NT2/D1 (cell line): ENCODE results near the gene ZNF536.
A peak's percentile ranks its signal among the peaks of the same experiment; 100 is the strongest.

Experiments used
- DNase-seq: peaks from one replicate; pipeline ENCODE4 v3.0.0-alpha.2; 2011; ENCODE audit warnings: low read depth, low spot score
- H3K27me3 ChIP-seq: 2 replicates; pipeline ENCODE4 v1.6.0; 2011; ENCODE audit warnings: mild to moderate bottlenecking; ENCODE audit not compliant: insufficient read length, insufficient read depth
- H3K36me3 ChIP-seq: 2 replicates; pipeline ENCODE4 v1.6.1; 2011; ENCODE audit warnings: mild to moderate bottlenecking, low read length, mixed read lengths; ENCODE audit not compliant: insufficient read depth, insufficient read length
- H3K4me1 ChIP-seq: 2 replicates; pipeline ENCODE4 v1.5.1; 2011; ENCODE audit not compliant: insufficient read depth, insufficient read length
- H3K4me3 ChIP-seq: 2 replicates; pipeline ENCODE4 v1.5.1; 2011; ENCODE audit warnings: low read depth; ENCODE audit not compliant: insufficient read length
- H3K9ac ChIP-seq: 2 replicates; pipeline ENCODE4 v1.6.0; 2011; ENCODE audit warnings: low read depth; ENCODE audit not compliant: insufficient read length
- H3K9me3 ChIP-seq: 2 replicates; pipeline ENCODE4 v1.5.1; 2011; ENCODE audit warnings: mild to moderate bottlenecking, low read length; ENCODE audit not compliant: insufficient read depth
- SUZ12 ChIP-seq: IDR thresholded peaks from 2 replicates; pipeline ENCODE4 v1.6.1; 2011; ENCODE audit not compliant: insufficient read length, insufficient read depth; ENCODE audit errors: extremely low read depth
- YY1 ChIP-seq: IDR thresholded peaks from 2 replicates; pipeline ENCODE4 v1.6.1; 2011; ENCODE audit not compliant: insufficient read length, insufficient read depth
- ZNF274 ChIP-seq: IDR thresholded peaks from 2 replicates; pipeline ENCODE4 v1.6.1; 2011; ENCODE audit warnings: mild to moderate bottlenecking, low read depth, low read length

The ZNF536 gene

DNA sequence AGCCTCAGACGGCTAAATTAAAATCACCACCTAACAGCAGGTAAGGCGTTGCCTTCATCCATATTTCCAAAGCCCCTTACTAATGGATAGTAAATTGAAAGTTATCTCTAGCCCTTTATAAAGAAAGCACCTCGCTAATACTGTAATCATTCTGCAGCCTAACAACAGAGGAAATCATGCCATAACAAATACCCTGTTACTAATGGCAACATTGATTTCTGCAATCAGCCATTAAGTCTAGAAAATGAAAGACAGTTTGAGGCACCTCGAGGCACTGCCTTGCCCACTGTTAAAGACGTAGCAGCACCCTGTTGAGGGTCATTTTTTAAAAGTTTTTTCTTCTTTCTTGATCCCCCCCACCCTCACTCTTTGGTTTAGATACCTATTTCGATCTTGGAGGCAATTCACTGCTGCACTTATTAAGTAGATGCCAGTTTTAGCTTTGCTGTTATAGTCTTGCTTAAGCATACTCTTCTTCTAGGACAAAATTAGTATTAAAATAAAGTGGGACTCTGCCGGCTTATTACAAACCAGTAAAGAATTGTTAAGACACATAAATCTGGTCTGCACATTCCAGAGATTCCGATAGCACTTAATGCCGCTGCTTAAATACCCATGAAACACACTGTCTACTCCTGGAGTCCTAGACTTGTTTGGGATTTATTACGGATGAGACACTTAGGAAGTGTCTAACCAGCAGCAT is 74.8 kb downstream of the ZNF536 start:
- no peak overlapping the region for H3K9ac ChIP-seq
- DNase-seq, result no peak
- no peaks in the 10 kb centered on the region for H3K36me3 ChIP-seq
- peaks cover 3% of the 10 kb centered on the region for H3K27me3 ChIP-seq
- no peaks in the 10 kb centered on the region for H3K9me3 ChIP-seq
- TF ChIP-seq SUZ12 (no peak), YY1 (no peak), ZNF274 (no peak)
- no peak overlapping the region for H3K4me3 ChIP-seq
- peaks cover 3% of the 10 kb centered on the region for H3K4me1 ChIP-seq

DNA sequence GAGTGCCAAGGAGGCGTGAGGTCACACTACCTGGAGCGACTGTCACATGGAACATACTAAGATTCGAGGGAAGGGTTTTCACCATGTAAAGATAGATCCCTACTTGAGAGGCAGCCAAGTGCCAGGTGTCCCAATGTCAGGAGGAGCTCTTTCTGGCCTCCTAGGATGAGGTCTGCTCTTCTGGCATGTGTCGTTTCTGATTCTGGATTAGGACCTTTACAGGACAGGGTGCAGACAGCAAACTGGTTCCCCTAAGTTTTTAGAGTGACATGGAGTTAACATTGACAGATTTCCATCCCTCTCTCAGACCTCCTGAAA is 75.3 kb downstream of the ZNF536 start:
- no peak for DNase-seq
- TF ChIP-seq YY1 (no peak), ZNF274 (no peak)
- no peaks in the 10 kb centered on the region for H3K36me3 ChIP-seq
- H3K4me1 ChIP-seq, result peaks cover 3% of the 10 kb centered on the region
- no peak overlapping the region for H3K4me3 ChIP-seq
- H3K27me3 ChIP-seq, result peaks cover 3% of the 10 kb centered on the region
- H3K9me3 ChIP-seq, result no peaks in the 10 kb centered on the region
- no peak overlapping the region for H3K9ac ChIP-seq

DNA sequence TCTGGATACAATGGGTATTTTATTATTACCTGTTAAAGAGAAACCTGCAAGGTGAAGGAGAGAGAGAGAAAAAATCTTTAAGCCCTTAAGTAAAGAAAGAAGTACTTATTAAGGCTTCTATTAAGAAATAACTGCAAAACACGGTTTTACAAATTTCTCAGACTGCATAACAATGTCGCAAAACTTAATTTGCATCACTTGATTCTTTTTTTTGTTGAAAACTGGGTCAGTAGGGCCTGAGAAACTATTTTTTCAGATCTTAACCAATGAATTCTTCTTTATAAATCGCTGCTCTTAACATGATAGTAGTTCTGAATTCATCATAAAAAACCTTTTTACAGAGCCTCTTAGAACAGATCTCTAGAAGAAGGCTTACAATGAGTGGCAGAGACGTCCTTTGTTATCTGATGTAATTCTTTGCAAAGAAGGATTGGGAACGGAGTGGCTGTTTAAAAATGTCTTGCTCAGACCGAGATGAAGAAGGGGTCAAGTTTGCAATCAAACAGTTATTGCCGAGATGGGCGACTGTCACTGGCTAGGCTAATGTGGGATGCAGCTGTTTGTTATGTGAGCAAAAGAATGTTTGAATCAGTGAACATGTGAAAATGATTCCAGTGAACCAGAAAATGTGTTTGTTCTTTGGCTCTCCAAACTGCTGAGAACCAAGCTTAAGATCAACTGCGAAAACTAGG is 76.3 kb downstream of the ZNF536 start:
- Histone ChIP-seq H3K4me3 (no peak overlapping the region), H3K9me3 (no peaks in the 10 kb centered on the region), H3K9ac (no peak overlapping the region), H3K27me3 (peaks cover 3% of the 10 kb centered on the region), H3K4me1 (peaks cover 3% of the 10 kb centered on the region), H3K36me3 (no peaks in the 10 kb centered on the region)
- TF ChIP-seq ZNF274 (no peak), YY1 (no peak), SUZ12 (no peak)
- no peak for DNase-seq

DNA sequence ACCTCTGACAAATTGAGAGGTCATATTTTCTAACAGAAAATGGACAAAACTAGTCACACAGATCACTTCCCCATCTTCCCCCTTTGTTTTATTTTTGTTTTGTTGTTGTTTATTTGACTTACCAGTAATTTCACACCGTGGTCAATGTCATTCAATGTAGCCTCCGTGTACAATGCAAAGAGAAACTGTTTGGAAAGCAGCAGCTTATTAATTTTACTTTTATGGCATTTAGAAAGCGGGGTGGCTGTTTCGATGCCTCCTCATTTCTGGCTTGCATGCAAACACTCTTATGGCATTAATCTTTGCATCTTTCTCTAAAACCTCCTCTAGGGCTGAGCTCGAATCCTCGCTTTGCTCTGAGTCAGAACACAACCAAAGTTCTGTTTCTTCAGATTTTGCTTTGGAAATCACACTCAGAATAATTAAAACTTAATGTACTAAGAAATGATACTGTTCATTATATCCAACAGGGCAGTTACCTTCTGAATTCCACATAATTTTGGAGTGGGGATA is 77.0 kb downstream of the ZNF536 start:
- H3K4me3 ChIP-seq, result no peak overlapping the region
- no peaks in the 10 kb centered on the region for H3K36me3 ChIP-seq
- peaks cover 3% of the 10 kb centered on the region for H3K27me3 ChIP-seq
- no peak overlapping the region for H3K9ac ChIP-seq
- H3K4me1 ChIP-seq, result peaks cover 3% of the 10 kb centered on the region
- DNase-seq, result no peak
- TF ChIP-seq ZNF274, result no peak
- no peak for TF ChIP-seq YY1
- TF ChIP-seq SUZ12, result no peak
- no peaks in the 10 kb centered on the region for H3K9me3 ChIP-seq

DNA sequence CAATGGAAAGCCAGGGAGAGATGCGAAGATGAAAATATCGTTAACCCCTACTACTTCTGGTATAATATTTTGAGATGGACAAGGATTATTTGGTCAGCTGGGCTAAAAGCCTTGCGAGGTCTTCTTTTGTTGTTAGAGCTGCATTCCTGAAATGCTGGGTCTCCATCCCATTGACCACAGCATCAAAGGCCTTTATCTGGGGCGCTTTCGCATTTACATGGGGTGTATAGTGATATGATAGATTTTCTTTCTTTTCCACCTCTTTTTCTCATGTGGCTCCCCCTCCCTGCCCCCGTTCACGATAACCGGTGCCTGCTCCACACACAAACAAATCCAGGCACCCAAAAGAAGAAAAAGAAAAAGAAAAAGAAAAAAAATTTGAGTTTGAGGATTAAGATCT is 77.5 kb downstream of the ZNF536 start:
- H3K9me3 ChIP-seq, result no peaks in the 10 kb centered on the region
- H3K4me3 ChIP-seq, result no peak overlapping the region
- H3K4me1 ChIP-seq, result peaks cover 3% of the 10 kb centered on the region
- TF ChIP-seq ZNF274 (no peak), SUZ12 (no peak), YY1 (no peak)
- H3K27me3 ChIP-seq, result peaks cover 3% of the 10 kb centered on the region
- DNase-seq, result no peak
- H3K9ac ChIP-seq, result no peak overlapping the region
- H3K36me3 ChIP-seq, result no peaks in the 10 kb centered on the region

DNA sequence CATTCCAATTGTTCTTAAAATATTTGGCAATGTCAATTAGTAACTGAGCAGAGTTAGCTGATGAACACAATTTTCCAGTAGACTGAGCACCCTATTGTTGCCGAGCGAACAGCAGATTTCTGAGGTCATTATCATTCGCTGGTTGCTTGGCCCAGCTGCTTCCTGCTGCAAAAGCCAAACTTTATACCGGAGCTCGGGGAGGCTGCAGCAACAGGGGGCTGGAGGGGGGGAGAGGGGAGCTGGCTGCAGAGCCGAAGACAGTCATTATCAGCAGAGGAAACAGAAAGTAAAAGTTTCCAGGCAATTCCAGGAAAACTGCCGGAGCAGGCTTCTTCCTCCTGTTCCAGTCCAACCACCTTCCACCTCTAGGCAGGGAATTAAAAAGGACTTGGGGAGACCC is 77.9 kb downstream of the ZNF536 start:
- peak; percentile 30 for DNase-seq
- peaks cover 3% of the 10 kb centered on the region for H3K4me1 ChIP-seq
- no peaks in the 10 kb centered on the region for H3K36me3 ChIP-seq
- TF ChIP-seq SUZ12, result no peak
- no peaks in the 10 kb centered on the region for H3K9me3 ChIP-seq
- no peak overlapping the region for H3K4me3 ChIP-seq
- H3K27me3 ChIP-seq, result peaks cover 3% of the 10 kb centered on the region
- no peak overlapping the region for H3K9ac ChIP-seq

DNA sequence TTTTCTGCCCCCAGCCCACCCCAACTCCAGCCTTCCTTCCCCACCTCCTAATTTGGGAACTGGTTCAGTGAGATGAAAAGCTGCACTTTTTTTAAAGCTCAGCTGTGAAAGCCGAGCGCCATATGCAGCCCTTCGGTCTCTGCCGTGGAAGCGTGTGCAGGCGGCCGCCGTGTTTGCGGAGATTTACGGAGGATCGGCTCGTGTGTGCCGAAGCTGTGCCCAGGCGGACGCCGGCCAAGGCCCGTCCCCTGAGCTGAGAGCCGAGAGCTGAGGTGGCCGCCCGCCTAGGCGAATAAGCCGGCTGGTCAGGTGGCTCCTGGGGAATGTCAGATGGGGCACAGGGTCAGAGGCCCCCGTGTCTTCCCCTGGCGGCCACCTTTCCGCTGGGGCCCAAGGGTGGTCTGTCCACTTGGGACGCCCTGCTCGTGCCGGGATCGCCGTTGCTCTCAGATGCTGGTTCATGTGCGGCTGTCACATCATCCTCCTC is 78.7 kb downstream of the ZNF536 start:
- TF ChIP-seq SUZ12, result no peak
- TF ChIP-seq YY1, result no peak
- TF ChIP-seq ZNF274, result no peak
- peaks cover 3% of the 10 kb centered on the region for H3K27me3 ChIP-seq
- DNase-seq, result no peak
- H3K36me3 ChIP-seq, result no peaks in the 10 kb centered on the region
- peaks cover 3% of the 10 kb centered on the region for H3K4me1 ChIP-seq
- no peak overlapping the region for H3K9ac ChIP-seq
- H3K9me3 ChIP-seq, result no peaks in the 10 kb centered on the region
- H3K4me3 ChIP-seq, result no peak overlapping the region
